Adrenal gland (tissue), 12 donors: ENCODE data around the gene NDUFAF5. TPM values are rescaled to one million over a fixed set of nuclear protein-coding genes. Genes with fewer than 3 reads are reported as not detected.

Experiments used
- DNase-seq, 7 donors: peaks; one replicate each; pipeline ENCODE4 v3.0.0-alpha.2; 2019 to 2020
- H3K27ac ChIP-seq, 5 donors: fragments of 200-600 bp; sonication (generic) in 4 of 5; 1 replicate in 3 of 5; 2 replicates in 2 of 5; pipeline versions ENCODE4 v1.5.1 to v1.8.0; 2016 to 2020; ENCODE audit warnings: mild to moderate bottlenecking in 1 of 5
- H3K27me3 ChIP-seq: fragments of 200-600 bp; 2 replicates; pipeline ENCODE4 v1.8.0; 2021
- H3K36me3 ChIP-seq, 2 donors: fragments of 200-600 bp; replicated peaks in 1 of 2; 1 replicate in 1 of 2; 2 replicates in 1 of 2; pipeline versions ENCODE4 v1.5.1 to v1.8.0; 2018 to 2022
- H3K4me1 ChIP-seq, 2 donors: fragments of 200-600 bp; replicated peaks in 1 of 2; 1 replicate in 1 of 2; 2 replicates in 1 of 2; pipeline versions ENCODE4 v1.5.1 to v1.8.0; 2018 to 2021
- H3K4me3 ChIP-seq, 4 donors: fragments of 200-600 bp; sonication (generic) in 3 of 4; one replicate each; pipeline ENCODE4 v1.5.1; 2016 to 2018
- H3K9me3 ChIP-seq, 3 donors: fragments of 200-600 bp; sonication (generic) in 1 of 3; replicated peaks in 1 of 3; 1 replicate in 2 of 3; 2 replicates in 1 of 3; pipeline versions ENCODE4 v1.5.1 to v1.8.0; 2016 to 2021
- POLR2A ChIP-seq, 2 donors: fragments of 450-650 bp; IDR thresholded peaks; one replicate each; pipeline ENCODE4 v1.6.1; 2017; ENCODE audit warnings: antibody characterized with exemption in 2 of 2, mild to moderate bottlenecking in 2 of 2, moderate library complexity in 1 of 2
- WGBS, 4 donors: extraction: QIAGEN DNeasy Blood & Tissue Kit in 2 of 4; methylation state at CpG; one replicate each; pipeline versions ENCODE4 v1.1.5 to v1.1.7; 2013 to 2017; 5-methylcytosine and 5-hydroxymethylcytosine counted together
- intact Hi-C, 2 donors: fragments of 100-400 bp; cut with DNase I; formaldehyde crosslinking; loops; one replicate each; pipeline versions ENCODE4 v1.14.1 to v1.15.0; 2022 to 2023
- polyA plus RNA-seq, 3 donors: library from polyadenylated mRNA; stranded (reverse); fragments of 200-250 nt in 2 of 3; fragments of 350-450 nt in 1 of 3; fragmentation: Illumina TruSeq in 1 of 3; extraction: RNeasy Lipid Tissue Mini Kit (QIAGEN cat#74804) in 1 of 3; gene quantifications; one replicate each; pipeline ENCODE4 v1.2.3, GENCODE V29; 2013 to 2014
- total RNA-seq, 9 donors: library from RNA; depleted of rRNA in 4 of 9; stranded (reverse); fragments of >200 nt in 4 of 9; fragments of 120-200 nt in 1 of 9; fragmentation: NEBNext Ultra II Directional in 1 of 9; extraction: Animal tissue kit (Norgen Biotek cat#: 25700) in 1 of 9; gene quantifications; one replicate each; pipeline versions ENCODE4 v1.1.0 to v1.2.4, GENCODE V29; 2013 to 2023
- TF ChIP-seq, protein P1 (sequence below), 6 experiments: fragments of 450-650 bp in 4 of 6; fragments of 200-600 bp in 2 of 6; sonication (generic) in 1 of 6; IDR thresholded peaks; 1 replicate in 5 of 6; 2 replicates in 1 of 6; pipeline versions ENCODE4 v1.5.1 to v1.8.0; 2016 to 2021; ENCODE audit warnings: antibody characterized with exemption in 6 of 6, mild to moderate bottlenecking in 2 of 6, moderate library complexity in 1 of 6
- donor health status: healthy with polysubstance abuse.
- donor health status: Bipolar disorder and iron deficiency.
- donor health status: DM: yes; HTN: yes; CAD: no.
- donor health status: DM: no; HTN: no; CAD: no.
- donor health status: DM: no; HTN: no; CAD: no.
- donor health status: DM: yes; HTN: yes; CAD: no.

The NDUFAF5 gene
- total and polyA plus RNA-seq, 12 donors: 6.3 to 54.1 (median 22.9) TPM

DNA sequence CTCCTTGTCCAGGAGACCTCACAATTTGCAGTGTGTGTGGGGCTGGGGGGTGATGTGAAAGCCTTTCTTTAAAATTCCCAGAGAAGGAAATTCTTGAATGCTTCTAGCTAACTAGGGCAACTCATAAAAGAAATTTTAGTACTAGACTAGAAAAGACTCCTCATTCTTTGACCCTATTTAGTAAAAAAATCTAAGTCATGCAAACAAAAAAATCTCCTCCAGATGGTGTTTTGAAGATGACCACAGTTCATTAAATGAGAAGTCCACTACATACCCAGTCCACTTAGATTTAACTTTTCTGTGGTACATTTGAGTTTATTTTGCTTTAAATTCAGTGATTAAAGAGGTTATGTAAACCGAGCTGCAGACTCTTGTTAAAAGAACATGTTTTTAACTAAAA lies 67.5 kb downstream of the NDUFAF5 start:
- Histone ChIP-seq H3K4me1 (no peaks in the 10 kb centered on the region), H3K4me3 (no peak overlapping the region), H3K36me3 (no peaks in the 10 kb centered on the region), H3K9me3 (no peaks in the 10 kb centered on the region), H3K27ac (no peak overlapping the region), H3K27me3 (no peaks in the 10 kb centered on the region)
- WGBS, 4 donors: 47 to 56% (median 53%) methylated on average over 1 of the region's 1 CpG
- TF ChIP-seq, protein P1, sequence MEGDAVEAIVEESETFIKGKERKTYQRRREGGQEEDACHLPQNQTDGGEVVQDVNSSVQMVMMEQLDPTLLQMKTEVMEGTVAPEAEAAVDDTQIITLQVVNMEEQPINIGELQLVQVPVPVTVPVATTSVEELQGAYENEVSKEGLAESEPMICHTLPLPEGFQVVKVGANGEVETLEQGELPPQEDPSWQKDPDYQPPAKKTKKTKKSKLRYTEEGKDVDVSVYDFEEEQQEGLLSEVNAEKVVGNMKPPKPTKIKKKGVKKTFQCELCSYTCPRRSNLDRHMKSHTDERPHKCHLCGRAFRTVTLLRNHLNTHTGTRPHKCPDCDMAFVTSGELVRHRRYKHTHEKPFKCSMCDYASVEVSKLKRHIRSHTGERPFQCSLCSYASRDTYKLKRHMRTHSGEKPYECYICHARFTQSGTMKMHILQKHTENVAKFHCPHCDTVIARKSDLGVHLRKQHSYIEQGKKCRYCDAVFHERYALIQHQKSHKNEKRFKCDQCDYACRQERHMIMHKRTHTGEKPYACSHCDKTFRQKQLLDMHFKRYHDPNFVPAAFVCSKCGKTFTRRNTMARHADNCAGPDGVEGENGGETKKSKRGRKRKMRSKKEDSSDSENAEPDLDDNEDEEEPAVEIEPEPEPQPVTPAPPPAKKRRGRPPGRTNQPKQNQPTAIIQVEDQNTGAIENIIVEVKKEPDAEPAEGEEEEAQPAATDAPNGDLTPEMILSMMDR (IDR thresholded peaks at IDR 0.05): no peak
- TF ChIP-seq POLR2A (IDR thresholded peaks at IDR 0.05): no peak
- intact Hi-C loops: no loop called here
- no peak for DNase-seq

DNA sequence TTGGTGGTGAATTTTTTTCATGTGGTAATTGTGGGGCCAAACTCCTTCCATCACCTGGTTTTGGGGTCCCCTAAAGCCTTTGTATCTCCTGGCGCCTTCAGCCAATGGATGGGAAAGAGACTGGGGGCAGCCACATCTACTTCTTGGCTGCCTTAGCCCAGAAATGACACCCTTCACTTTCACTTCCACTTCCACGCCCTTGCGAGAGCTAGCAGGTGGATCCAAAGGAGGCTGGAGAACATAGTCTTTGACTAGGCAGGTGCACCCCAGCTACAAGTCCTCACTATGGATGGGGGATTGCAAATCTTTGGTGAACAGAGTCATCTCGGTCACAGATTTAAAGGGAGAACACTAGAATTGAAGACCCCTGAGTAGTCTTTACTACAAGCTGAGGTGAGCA lies 70.8 kb downstream of the NDUFAF5 start:
- DNase-seq: no peak
- Histone ChIP-seq H3K27ac (no peak overlapping the region), H3K27me3 (no peaks in the 10 kb centered on the region), H3K4me3 (no peak overlapping the region), H3K36me3 (no peaks in the 10 kb centered on the region), H3K4me1 (no peaks in the 10 kb centered on the region), H3K9me3 (no peaks in the 10 kb centered on the region)
- TF ChIP-seq, protein P1 (IDR thresholded peaks at IDR 0.05): no peak
- TF ChIP-seq POLR2A (IDR thresholded peaks at IDR 0.05): no peak
- intact Hi-C loops: no loop called here
- WGBS, 4 donors: 78 to 98% (median 92%) methylated on average over 4 of the region's 4 CpGs

DNA sequence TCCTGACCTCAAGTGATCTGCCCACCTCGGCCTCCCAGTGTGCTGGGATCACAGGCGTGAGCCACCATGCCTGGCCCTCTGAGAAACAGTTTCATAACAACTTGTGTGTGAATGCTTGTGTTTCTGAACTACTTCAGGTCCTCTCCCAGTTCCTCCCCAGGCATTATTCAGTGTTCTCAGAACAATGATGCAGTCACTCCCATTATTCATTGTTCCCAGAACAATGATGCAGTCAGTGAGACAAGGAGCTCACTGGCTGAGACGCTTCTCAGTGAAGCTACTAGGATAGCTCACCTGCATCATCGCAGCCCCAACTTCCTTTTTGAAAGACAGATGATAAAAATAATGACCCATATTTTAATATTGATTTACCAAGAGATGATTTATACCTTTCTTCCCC lies 71.5 kb downstream of the NDUFAF5 start:
- TF ChIP-seq POLR2A (IDR thresholded peaks at IDR 0.05): no peak
- H3K9me3 ChIP-seq: no peaks in the 10 kb centered on the region
- DNase-seq: no peak
- H3K27ac ChIP-seq: no peak overlapping the region
- no peak overlapping the region for H3K4me3 ChIP-seq
- no peaks in the 10 kb centered on the region for H3K36me3 ChIP-seq
- 81 to 90% (median 85%) methylated on average over 4 of the region's 4 CpGs for WGBS, 4 donors
- intact Hi-C loops: no loop called here
- H3K27me3 ChIP-seq: no peaks in the 10 kb centered on the region
- no peaks in the 10 kb centered on the region for H3K4me1 ChIP-seq

DNA sequence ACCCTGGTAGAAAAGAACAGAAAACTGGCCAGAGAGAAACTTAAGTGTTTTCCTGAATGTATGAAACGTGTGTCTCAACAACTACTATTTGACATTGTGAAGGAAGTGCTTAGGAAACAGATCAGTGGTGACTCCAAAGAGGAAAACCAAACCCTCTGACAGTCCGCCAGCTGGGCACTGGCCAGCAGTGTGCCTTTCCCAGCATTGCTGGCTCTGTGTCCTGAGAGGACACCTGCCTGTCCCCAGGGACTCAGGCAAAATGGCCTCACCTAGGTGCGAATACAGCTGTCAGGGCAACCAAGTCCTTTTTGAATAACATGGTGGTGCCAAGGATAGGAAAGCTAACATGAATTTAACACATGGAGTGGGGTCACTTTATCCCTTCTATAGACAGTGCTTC lies 72.5 kb downstream of the NDUFAF5 start:
- Histone ChIP-seq H3K4me3 (no peak overlapping the region), H3K4me1 (no peaks in the 10 kb centered on the region), H3K9me3 (no peaks in the 10 kb centered on the region), H3K36me3 (no peaks in the 10 kb centered on the region), H3K27ac (no peak overlapping the region), H3K27me3 (no peaks in the 10 kb centered on the region)
- TF ChIP-seq POLR2A (IDR thresholded peaks at IDR 0.05): no peak
- WGBS, 4 donors: 55 to 68% (median 60%) methylated on average over 3 of the region's 3 CpGs
- intact Hi-C loops: no loop called here
- DNase-seq: peak; percentile 18 to 64 (median 45)

DNA sequence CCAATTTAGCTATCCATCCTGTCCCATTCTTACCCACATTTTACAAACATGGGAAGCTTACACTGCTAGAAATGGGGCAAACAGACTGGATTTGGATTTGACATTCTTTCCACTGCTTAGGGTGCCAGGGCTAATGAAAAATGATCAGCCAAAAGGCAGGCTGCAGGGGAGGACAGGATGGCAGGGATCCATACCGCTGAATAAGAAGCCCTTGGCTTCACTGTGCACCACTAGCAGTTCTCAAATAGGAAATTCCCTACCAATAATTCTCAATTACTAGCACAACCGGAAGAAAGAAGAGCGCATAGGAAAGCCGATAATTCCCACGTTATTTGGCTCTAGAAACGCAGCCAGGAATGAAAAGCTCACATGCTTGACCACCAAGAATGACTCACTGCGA lies 73.1 kb downstream of the NDUFAF5 start:
- WGBS, 4 donors: 86 to 91% (median 88%) methylated on average over 7 of the region's 7 CpGs
- H3K4me3 ChIP-seq: no peak overlapping the region
- H3K4me1 ChIP-seq: no peaks in the 10 kb centered on the region
- no peaks in the 10 kb centered on the region for H3K36me3 ChIP-seq
- H3K27ac ChIP-seq: no peak overlapping the region
- DNase-seq: no peak
- no peaks in the 10 kb centered on the region for H3K27me3 ChIP-seq
- TF ChIP-seq, protein P1 (IDR thresholded peaks at IDR 0.05): no peak
- TF ChIP-seq POLR2A (IDR thresholded peaks at IDR 0.05): no peak
- intact Hi-C loops: no loop called here
- no peaks in the 10 kb centered on the region for H3K9me3 ChIP-seq
